Right ventricle myocardium inferior (tissue), 1 donor: ENCODE data around the gene DIABLO. TPM values are rescaled to one million over a fixed set of nuclear protein-coding genes. Genes with fewer than 3 reads are reported as not detected.
A peak's percentile ranks its signal among the peaks of the same experiment; 100 is the strongest.
"Not testable (repeated sequence)": the region's sequence is repeated elsewhere in the genome, so short reads cannot be mapped to it uniquely, and the experiment has no call there.

Experiments
- ATAC-seq: fragments of 200-7000 bp; cut with Tn5 transposase; one replicate; pipeline ENCODE4 v1.9.1; 2020; ENCODE audit warnings: mild to moderate bottlenecking, moderate library complexity
- DNase-seq: peaks from one replicate; pipeline ENCODE4 v3.0.0; 2021; ENCODE audit errors: missing footprints
- intact Hi-C: fragments of 100-400 bp; cut with DNase I; formaldehyde crosslinking; loops from one replicate; pipeline ENCODE4 v1.11.0; 2022
- long read RNA-seq: library from polyadenylated mRNA; unstranded; transcript quantifications from one replicate; pipeline ENCODE4 v2.0.0, GENCODE V29; 2021
- total RNA-seq: library from RNA; stranded (reverse); fragmentation: NEBNext Ultra II Directional; extraction: Animal tissue kit (Norgen Biotek cat#: 25700); gene quantifications from one replicate; pipeline ENCODE4 v1.2.1, GENCODE V29; 2021
- donor health status: DM: no; HTN: yes; CAD: no; lungs with severe emphysema.

DIABLO gene
- 28.2 TPM for total RNA-seq
- long read RNA-seq, transcript DIABLO-207 (6 exons, 1,471 nt): major isoform, 11 of 17 reads
- long read RNA-seq, partial matches to known transcripts: 0 of 17 reads
- long read RNA-seq, other reads (novel, unspliced or antisense): 1 of 17 reads

- intact Hi-C loops: loop anchor here (2.0 kb wide), 1 partner anchor 301 kb away; the partner anchor contains the start of genes KNTC1 and RSRC2
- peak; percentile 100 for DNase-seq
- peak; percentile 99 for ATAC-seq
These were observed at the start of gene DIABLO for GRCh38 chr12:122225683-122226365. DIABLO (minus strand) TSS chr12:122226052; CDS start chr12:122226014, 38 bp downstream.

- intact Hi-C loops: no loop called here
- no peak for DNase-seq
These were observed 49.6 kb upstream of the DIABLO start for GRCh38 chr12:122275459-122275858.

GRCh38 chr12:122266230-122266901 lies 40.5 kb upstream of the DIABLO start, which contains the start of gene VPS33A:
VPS33A (minus strand) TSS chr12:122266494; CDS start chr12:122266408, 86 bp downstream.
- ATAC-seq: peak; percentile 97
- DNase-seq: peak; percentile 98
- intact Hi-C loops: no loop called here

More at GRCh38 chr12:122275459-122275858, 49.6 kb upstream of the DIABLO start:
- ATAC-seq: no peak

GRCh38 chr12:122265886-122266229 lies 40.0 kb upstream of the DIABLO start:
- intact Hi-C loops: no loop called here
- DNase-seq (no peak), ATAC-seq (peak; percentile 37)

GRCh38 chr12:122265476-122265875 lies 39.6 kb upstream of the DIABLO start:
- ATAC-seq (no peak), DNase-seq (no peak)
- intact Hi-C loops: no loop called here

GRCh38 chr12:122260735-122261134 lies 34.9 kb upstream of the DIABLO start:
- DNase-seq, ATAC-seq, intact Hi-C loops: not testable (repeated sequence)

GRCh38 chr12:122258939-122259338 lies 33.1 kb upstream of the DIABLO start:
- ATAC-seq, DNase-seq, intact Hi-C loops: not testable (repeated sequence)

- ATAC-seq, DNase-seq, intact Hi-C loops: not testable (repeated sequence)
These were observed 32.6 kb upstream of the DIABLO start for GRCh38 chr12:122258462-122258861.

GRCh38 chr12:122250536-122250935 lies 24.7 kb upstream of the DIABLO start:
- intact Hi-C loops: no loop called here
- no peak for ATAC-seq

GRCh38 chr12:122250047-122250446 lies 24.2 kb upstream of the DIABLO start:
- intact Hi-C loops: no loop called here
- no peak for ATAC-seq
- DNase-seq: no peak

More at GRCh38 chr12:122250536-122250935, 24.7 kb upstream of the DIABLO start:
- DNase-seq: no peak

GRCh38 chr12:122245553-122245952 lies 19.7 kb upstream of the DIABLO start:
- intact Hi-C loops: no loop called here
- no peak for ATAC-seq
- DNase-seq: no peak

GRCh38 chr12:122244565-122245371 lies 18.9 kb upstream of the DIABLO start:
- ATAC-seq: no peak
- intact Hi-C loops: no loop called here

GRCh38 chr12:122243965-122244364 lies 18.1 kb upstream of the DIABLO start:
- no peak for ATAC-seq
- intact Hi-C loops: no loop called here
- no peak for DNase-seq

More at GRCh38 chr12:122244565-122245371, 18.9 kb upstream of the DIABLO start:
- no peak for DNase-seq

GRCh38 chr12:122238861-122239260 lies 13.0 kb upstream of the DIABLO start:
- no peak for DNase-seq
- no peak for ATAC-seq
- intact Hi-C loops: no loop called here

GRCh38 chr12:122235741-122236140 lies 9.9 kb upstream of the DIABLO start:
- ATAC-seq: no peak
- DNase-seq: no peak
- intact Hi-C loops: no loop called here

GRCh38 chr12:122232691-122233090 lies 6.8 kb upstream of the DIABLO start:
- ATAC-seq: no peak
- no peak for DNase-seq
- intact Hi-C loops: no loop called here

GRCh38 chr12:122230798-122231197 lies 4.9 kb upstream of the DIABLO start:
- DNase-seq (no peak), ATAC-seq (no peak)
- intact Hi-C loops: no loop called here

GRCh38 chr12:122228092-122228491 lies 2.2 kb upstream of the DIABLO start:
- no peak for ATAC-seq
- DNase-seq: no peak
- intact Hi-C loops: no loop called here

GRCh38 chr12:122227341-122227740 lies 1.5 kb upstream of the DIABLO start:
- intact Hi-C loops: no loop called here
- DNase-seq: no peak

More at GRCh38 chr12:122227341-122227740, 1.5 kb upstream of the DIABLO start:
- ATAC-seq: no peak
